Mucosa of rectum (tissue), 2 donors: ENCODE data around the gene MFAP3L.

ENCODE experiments used
- H3K27ac ChIP-seq, 2 donors: one replicate each; pipeline ENCODE4 v1.7.0; 2013; ENCODE audit warnings: inconsistent platforms in 2 of 2, low read depth in 2 of 2, low read length in 2 of 2
- H3K27me3 ChIP-seq, 2 donors: one replicate each; pipeline ENCODE4 v1.7.0; 2013; ENCODE audit warnings: low read length in 2 of 2; ENCODE audit not compliant: control insufficient read depth in 2 of 2, insufficient read depth in 2 of 2
- H3K36me3 ChIP-seq, 2 donors: one replicate each; pipeline ENCODE4 v1.7.0; 2013; ENCODE audit warnings: low read length in 2 of 2; ENCODE audit not compliant: control insufficient read depth in 2 of 2, insufficient read depth in 2 of 2
- H3K4me1 ChIP-seq, 2 donors: one replicate each; pipeline ENCODE4 v1.7.0; 2013; ENCODE audit warnings: low read length in 2 of 2, mild to moderate bottlenecking in 1 of 2; ENCODE audit not compliant: control insufficient read depth in 2 of 2, insufficient read depth in 2 of 2
- H3K4me3 ChIP-seq, 2 donors: one replicate each; pipeline ENCODE4 v1.7.0; 2013; ENCODE audit warnings: low read length in 2 of 2
- H3K9ac ChIP-seq, 2 donors: one replicate each; pipeline ENCODE4 v1.7.0; 2013; ENCODE audit warnings: low read length in 2 of 2, low read depth in 1 of 2, mild to moderate bottlenecking in 1 of 2
- H3K9me3 ChIP-seq, 2 donors: one replicate each; pipeline ENCODE4 v1.7.0; 2013; ENCODE audit warnings: low read length in 2 of 2; ENCODE audit not compliant: control insufficient read depth in 2 of 2
- donor health status: healthy.
- donor health status: Normal muscosa, but diverticular disease.

Gene MFAP3L

DNA sequence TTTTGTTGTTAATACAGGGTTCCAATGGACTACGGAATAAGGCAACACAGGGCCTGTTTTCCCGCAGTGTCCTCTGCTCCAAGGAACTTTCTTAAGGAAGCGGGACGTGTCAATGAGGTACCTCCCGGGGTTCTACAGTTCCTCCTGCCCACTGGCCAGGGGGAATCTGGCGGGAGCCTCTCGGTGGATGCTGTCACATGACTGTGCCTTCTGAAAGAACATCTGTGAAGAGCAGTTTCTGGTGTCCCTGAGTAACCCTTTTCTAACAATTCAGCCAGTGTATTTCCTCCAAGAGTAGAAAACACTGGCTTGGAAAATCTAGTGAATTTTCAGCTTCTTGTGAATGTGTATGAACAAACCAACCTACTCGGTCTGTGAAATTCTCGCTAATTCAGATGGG is 32.7 kb downstream of the MFAP3L start:
- Histone ChIP-seq H3K4me1 (no peaks in the 10 kb centered on the region), H3K36me3 (no peaks in the 10 kb centered on the region), H3K4me3 (no peak overlapping the region), H3K27ac (no peak overlapping the region), H3K27me3 (no peaks in the 10 kb centered on the region), H3K9me3 (no peaks in the 10 kb centered on the region), H3K9ac (no peak overlapping the region)

DNA sequence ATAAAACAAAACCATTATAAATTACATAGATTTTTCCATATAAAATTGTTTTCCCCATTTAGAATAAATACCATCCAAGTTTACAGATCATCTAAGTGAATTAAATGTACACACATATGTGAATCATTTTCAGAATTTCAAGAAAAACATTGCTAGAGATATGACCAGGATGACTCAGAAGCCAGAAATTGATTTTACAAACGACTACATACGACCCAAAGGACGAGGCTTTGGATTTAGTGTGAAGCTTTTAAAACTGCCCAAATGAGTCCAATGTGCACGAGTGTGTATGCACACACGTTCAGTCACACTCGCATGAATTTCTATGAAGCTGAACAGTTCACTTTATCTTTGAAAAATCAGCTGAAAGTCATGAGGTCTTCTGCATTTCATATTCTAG is 37.9 kb downstream of the MFAP3L start:
- no peaks in the 10 kb centered on the region for H3K4me1 ChIP-seq
- H3K27me3 ChIP-seq = no peaks in the 10 kb centered on the region
- no peak overlapping the region for H3K27ac ChIP-seq
- H3K36me3 ChIP-seq = no peaks in the 10 kb centered on the region
- H3K9ac ChIP-seq = no peak overlapping the region
- no peak overlapping the region for H3K4me3 ChIP-seq
- H3K9me3 ChIP-seq = no peaks in the 10 kb centered on the region

- Histone ChIP-seq H3K4me3 (no peak overlapping the region), H3K9me3 (no peaks in the 10 kb centered on the region), H3K4me1 (no peaks in the 10 kb centered on the region), H3K27me3 (no peaks in the 10 kb centered on the region), H3K9ac (no peak overlapping the region), H3K36me3 (no peaks in the 10 kb centered on the region), H3K27ac (no peak overlapping the region)
These were observed 38.6 kb downstream of the MFAP3L start for GRCh38 chr4:169987327-169988228.

DNA sequence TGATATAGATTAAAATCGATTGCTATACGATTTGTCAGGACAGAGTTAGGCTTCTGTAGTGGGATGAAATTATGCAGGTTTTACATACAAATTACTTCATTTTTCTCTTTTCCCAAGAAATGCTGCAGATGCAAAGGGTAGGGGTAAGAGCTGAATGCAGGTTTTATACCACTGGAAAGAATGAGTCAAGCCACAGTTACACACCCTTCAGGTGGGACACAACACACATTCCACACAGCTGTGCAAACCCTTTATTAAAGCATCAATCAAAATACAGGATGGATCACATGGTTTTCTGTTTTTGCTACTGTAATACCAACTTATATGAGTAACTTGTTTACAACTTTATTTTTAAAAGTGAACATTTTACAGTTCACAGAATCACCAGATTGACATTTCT is 39.8 kb downstream of the MFAP3L start:
- Histone ChIP-seq H3K4me3 (no peak overlapping the region), H3K27ac (no peak overlapping the region), H3K36me3 (no peaks in the 10 kb centered on the region), H3K9ac (no peak overlapping the region), H3K4me1 (no peaks in the 10 kb centered on the region), H3K9me3 (no peaks in the 10 kb centered on the region), H3K27me3 (no peaks in the 10 kb centered on the region)

- Histone ChIP-seq H3K27me3 (no peaks in the 10 kb centered on the region), H3K4me1 (no peaks in the 10 kb centered on the region), H3K4me3 (no peak overlapping the region), H3K9ac (no peak overlapping the region), H3K27ac (no peak overlapping the region), H3K36me3 (no peaks in the 10 kb centered on the region), H3K9me3 (no peaks in the 10 kb centered on the region)
These were observed 40.3 kb downstream of the MFAP3L start for GRCh38 chr4:169985881-169986280.

DNA sequence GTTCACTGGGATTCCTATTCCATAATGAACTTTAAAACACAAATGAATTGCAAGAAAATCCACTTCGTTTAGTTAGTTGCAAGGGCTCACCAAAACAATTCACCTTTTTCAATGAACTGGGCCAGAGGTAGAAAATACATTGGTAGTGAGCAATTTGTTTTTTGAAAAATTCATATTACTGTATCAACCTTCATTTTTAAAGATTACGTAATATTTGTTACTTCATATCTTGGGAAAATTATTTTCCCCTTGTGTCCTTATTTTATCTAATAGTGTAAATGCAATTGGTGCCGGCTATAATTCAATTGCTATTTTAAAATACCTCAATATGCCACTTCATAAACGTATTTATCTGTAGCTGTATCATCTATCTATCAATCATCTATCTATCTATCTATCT is 41.5 kb downstream of the MFAP3L start:
- no peaks in the 10 kb centered on the region for H3K27me3 ChIP-seq
- no peak overlapping the region for H3K9ac ChIP-seq
- no peak overlapping the region for H3K27ac ChIP-seq
- H3K9me3 ChIP-seq = no peaks in the 10 kb centered on the region
- H3K4me1 ChIP-seq = no peaks in the 10 kb centered on the region
- H3K36me3 ChIP-seq = no peaks in the 10 kb centered on the region
- no peak overlapping the region for H3K4me3 ChIP-seq

DNA sequence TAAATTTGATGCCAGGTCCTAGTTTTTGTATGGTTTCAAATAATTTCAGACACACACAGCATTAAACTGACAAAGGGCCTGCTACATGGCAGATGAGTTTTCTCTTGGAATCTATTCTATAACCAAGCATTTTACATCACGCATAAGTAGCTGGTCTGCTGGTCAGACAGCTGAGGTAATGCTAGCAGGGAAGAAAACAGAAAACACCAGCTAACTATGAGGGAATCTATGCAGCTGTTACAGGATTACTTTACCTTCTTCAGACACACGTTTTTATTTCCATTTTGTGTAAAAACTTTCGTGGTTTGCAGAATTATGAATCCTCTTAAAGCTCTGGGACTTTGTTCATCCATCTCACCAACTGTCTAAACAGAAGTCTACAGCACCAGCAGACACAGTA is 42.0 kb downstream of the MFAP3L start:
- Histone ChIP-seq H3K36me3 (no peaks in the 10 kb centered on the region), H3K9ac (no peak overlapping the region), H3K4me3 (no peak overlapping the region), H3K4me1 (no peaks in the 10 kb centered on the region), H3K9me3 (no peaks in the 10 kb centered on the region), H3K27ac (no peak overlapping the region), H3K27me3 (no peaks in the 10 kb centered on the region)

GRCh38 chr4:169976951-169977350 is 49.2 kb downstream of the MFAP3L start:
- no peak overlapping the region for H3K9ac ChIP-seq
- H3K27ac ChIP-seq = no peak overlapping the region
- no peak overlapping the region for H3K4me3 ChIP-seq
- no peaks in the 10 kb centered on the region for H3K9me3 ChIP-seq
- H3K36me3 ChIP-seq = no peaks in the 10 kb centered on the region
- H3K4me1 ChIP-seq = no peaks in the 10 kb centered on the region
- no peaks in the 10 kb centered on the region for H3K27me3 ChIP-seq

- H3K9me3 ChIP-seq = no peaks in the 10 kb centered on the region
- no peak overlapping the region for H3K9ac ChIP-seq
- no peaks in the 10 kb centered on the region for H3K27me3 ChIP-seq
- no peaks in the 10 kb centered on the region for H3K4me1 ChIP-seq
- no peaks in the 10 kb centered on the region for H3K36me3 ChIP-seq
- no peak overlapping the region for H3K4me3 ChIP-seq
- no peak overlapping the region for H3K27ac ChIP-seq
These were observed 50.1 kb downstream of the MFAP3L start for GRCh38 chr4:169975838-169976796.
